ENCODE results near the gene CCDC183.

GRCh38 chr9:136794281-136794999, 1.7 kb upstream of the CCDC183 start:
- TF ChIP-seq CTCF (IDR thresholded peaks at IDR 0.05; ENCODE audit: low read length) (no peak), EZH2 (IDR thresholded peaks at IDR 0.05; ENCODE audit: borderline replicate concordance, low read length) (no peak)
